Neutrophil (primary cell): ENCODE data around the gene CSGALNACT2.
A peak's percentile ranks its signal among the peaks of the same experiment; 100 is the strongest.

Experiments used
- H3K27ac ChIP-seq: fragments of 200-600 bp; sonication (generic); 2 replicates; pipeline ENCODE4 v1.5.1; 2016; ENCODE audit warnings: mild to moderate bottlenecking, moderate library complexity
- H3K27me3 ChIP-seq: fragments of 200-600 bp; sonication (generic); 2 replicates; pipeline ENCODE4 v1.6.0; 2016; ENCODE audit warnings: mild to moderate bottlenecking
- H3K36me3 ChIP-seq: fragments of 200-600 bp; sonication (generic); 2 replicates; pipeline ENCODE4 v1.5.1; 2017
- H3K4me1 ChIP-seq, 2 experiments: fragments of 200-600 bp in 1 of 2; sonication (generic) in 1 of 2; 1 replicate in 1 of 2; 2 replicates in 1 of 2; pipeline versions ENCODE4 v1.5.1 to v1.6.1; 2013 to 2016; ENCODE audit warnings: low read depth in 1 of 2, low read length in 1 of 2, mild to moderate bottlenecking in 1 of 2, moderate library complexity in 1 of 2; ENCODE audit not compliant: control insufficient read depth in 1 of 2, insufficient read depth in 1 of 2
- H3K4me3 ChIP-seq, 2 experiments: fragments of 200-600 bp in 1 of 2; sonication (generic) in 1 of 2; 1 replicate in 1 of 2; 2 replicates in 1 of 2; pipeline ENCODE4 v1.5.1; 2013 to 2016; ENCODE audit warnings: low read depth in 1 of 2, low read length in 1 of 2, mild to moderate bottlenecking in 1 of 2, moderate library complexity in 1 of 2
- H3K9me3 ChIP-seq: fragments of 200-600 bp; sonication (generic); 2 replicates; pipeline ENCODE4 v1.5.1; 2016
- TF ChIP-seq, protein P1 (sequence below): fragments of 200-600 bp; sonication (generic); IDR thresholded peaks from 2 replicates; pipeline ENCODE4 v1.5.1; 2016; ENCODE audit warnings: antibody characterized with exemption

The CSGALNACT2 gene

GRCh38 chr10:43151371-43151770 is 13.1 kb downstream of the CSGALNACT2 start:
- no peaks in the 10 kb centered on the region for H3K27me3 ChIP-seq
- no peaks in the 10 kb centered on the region for H3K9me3 ChIP-seq
- peaks cover 24 to 61% of the 10 kb centered on the region in 2 experiments for H3K4me1 ChIP-seq
- H3K4me3 ChIP-seq: no peak overlapping the region
- no peaks in the 10 kb centered on the region for H3K36me3 ChIP-seq
- TF ChIP-seq, protein P1, sequence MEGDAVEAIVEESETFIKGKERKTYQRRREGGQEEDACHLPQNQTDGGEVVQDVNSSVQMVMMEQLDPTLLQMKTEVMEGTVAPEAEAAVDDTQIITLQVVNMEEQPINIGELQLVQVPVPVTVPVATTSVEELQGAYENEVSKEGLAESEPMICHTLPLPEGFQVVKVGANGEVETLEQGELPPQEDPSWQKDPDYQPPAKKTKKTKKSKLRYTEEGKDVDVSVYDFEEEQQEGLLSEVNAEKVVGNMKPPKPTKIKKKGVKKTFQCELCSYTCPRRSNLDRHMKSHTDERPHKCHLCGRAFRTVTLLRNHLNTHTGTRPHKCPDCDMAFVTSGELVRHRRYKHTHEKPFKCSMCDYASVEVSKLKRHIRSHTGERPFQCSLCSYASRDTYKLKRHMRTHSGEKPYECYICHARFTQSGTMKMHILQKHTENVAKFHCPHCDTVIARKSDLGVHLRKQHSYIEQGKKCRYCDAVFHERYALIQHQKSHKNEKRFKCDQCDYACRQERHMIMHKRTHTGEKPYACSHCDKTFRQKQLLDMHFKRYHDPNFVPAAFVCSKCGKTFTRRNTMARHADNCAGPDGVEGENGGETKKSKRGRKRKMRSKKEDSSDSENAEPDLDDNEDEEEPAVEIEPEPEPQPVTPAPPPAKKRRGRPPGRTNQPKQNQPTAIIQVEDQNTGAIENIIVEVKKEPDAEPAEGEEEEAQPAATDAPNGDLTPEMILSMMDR: no peak
- H3K27ac ChIP-seq: peak overlapping the region; percentile 64

- no peaks in the 10 kb centered on the region for H3K9me3 ChIP-seq
- TF ChIP-seq, protein P1: no peak
- H3K4me1 ChIP-seq: peaks cover 22 to 63% of the 10 kb centered on the region in 2 experiments
- no peak overlapping the region for H3K4me3 ChIP-seq
- no peaks in the 10 kb centered on the region for H3K36me3 ChIP-seq
- no peaks in the 10 kb centered on the region for H3K27me3 ChIP-seq
- H3K27ac ChIP-seq: peak overlapping the region; percentile 16
These were observed 15.7 kb downstream of the CSGALNACT2 start for GRCh38 chr10:43153901-43154300.

DNA sequence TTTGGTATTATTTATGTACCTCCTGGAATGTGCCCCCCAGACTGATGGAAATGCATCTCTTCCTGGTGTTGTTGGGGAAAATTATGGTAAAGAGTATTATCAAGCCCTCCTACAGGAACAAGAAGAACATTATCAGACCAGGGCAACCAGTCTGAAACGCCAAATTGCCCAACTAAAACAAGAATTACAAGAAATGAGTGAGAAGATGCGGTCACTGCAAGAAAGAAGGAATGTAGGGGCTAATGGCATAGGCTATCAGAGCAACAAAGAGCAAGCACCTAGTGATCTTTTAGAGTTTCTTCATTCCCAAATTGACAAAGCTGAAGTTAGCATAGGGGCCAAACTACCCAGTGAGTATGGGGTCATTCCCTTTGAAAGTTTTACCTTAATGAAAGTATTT is 17.0 kb downstream of the CSGALNACT2 start:
- Histone ChIP-seq H3K9me3 (no peaks in the 10 kb centered on the region), H3K27me3 (no peaks in the 10 kb centered on the region), H3K27ac (peak overlapping the region; percentile 26), H3K36me3 (peaks cover 4% of the 10 kb centered on the region), H3K4me1 (peaks cover 29 to 65% of the 10 kb centered on the region in 2 experiments), H3K4me3 (no peak overlapping the region)
- TF ChIP-seq, protein P1: no peak

DNA sequence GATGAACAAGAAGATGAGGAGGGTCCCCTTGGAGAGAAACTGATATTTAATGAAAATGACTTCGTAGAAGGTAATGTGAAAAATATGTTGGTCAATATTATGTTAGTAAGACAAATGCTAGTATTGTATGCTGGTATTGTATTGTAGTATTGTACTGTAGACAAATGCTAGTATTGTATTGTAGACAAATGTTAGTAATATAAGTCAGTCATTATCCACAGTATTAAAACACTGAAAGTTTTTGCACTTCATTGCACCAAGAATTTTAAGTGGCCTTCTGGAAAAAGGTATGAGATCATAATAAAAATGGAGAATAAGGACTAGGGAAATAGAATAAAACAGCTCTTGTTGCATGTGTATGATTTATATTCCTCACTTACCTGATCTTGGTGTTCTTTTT is 17.5 kb downstream of the CSGALNACT2 start:
- no peaks in the 10 kb centered on the region for H3K9me3 ChIP-seq
- H3K4me1 ChIP-seq: peaks cover 35 to 66% of the 10 kb centered on the region in 2 experiments
- peaks cover 4% of the 10 kb centered on the region for H3K36me3 ChIP-seq
- TF ChIP-seq, protein P1: no peak
- no peaks in the 10 kb centered on the region for H3K27me3 ChIP-seq
- H3K27ac ChIP-seq: peak overlapping the region; percentile 26
- H3K4me3 ChIP-seq: no peak overlapping the region

- Histone ChIP-seq H3K4me3 (no peak overlapping the region), H3K4me1 (peaks cover 40 to 66% of the 10 kb centered on the region in 2 experiments), H3K27me3 (no peaks in the 10 kb centered on the region), H3K27ac (peak overlapping the region; percentile 49), H3K9me3 (no peaks in the 10 kb centered on the region), H3K36me3 (peaks cover 11% of the 10 kb centered on the region)
- TF ChIP-seq, protein P1: no peak
These were observed 18.5 kb downstream of the CSGALNACT2 start for GRCh38 chr10:43156590-43157341.
